Left ventricle myocardium inferior (tissue), 1 donor: ENCODE data around the gene SLC22A23. TPM values are rescaled to one million over a fixed set of nuclear protein-coding genes. Genes with fewer than 3 reads are reported as not detected.
A peak's percentile ranks its signal among the peaks of the same experiment; 100 is the strongest.

Experiments
- DNase-seq: peaks from one replicate; pipeline ENCODE4 v3.0.0-alpha.2; 2020
- H3K27ac ChIP-seq: fragments of 200-600 bp; replicated peaks from 2 replicates; pipeline ENCODE4 v1.8.0; 2021
- H3K27me3 ChIP-seq: fragments of 200-600 bp; 2 replicates; pipeline ENCODE4 v1.8.0; 2021; ENCODE audit warnings: low read depth
- H3K36me3 ChIP-seq: fragments of 200-600 bp; 2 replicates; pipeline ENCODE4 v1.8.0; 2021
- H3K4me1 ChIP-seq: fragments of 200-600 bp; 2 replicates; pipeline ENCODE4 v1.8.0; 2021
- H3K4me3 ChIP-seq: fragments of 200-600 bp; 2 replicates; pipeline ENCODE4 v1.8.0; 2021; ENCODE audit warnings: mild to moderate bottlenecking, moderate library complexity
- H3K9me3 ChIP-seq: fragments of 200-600 bp; replicated peaks from 2 replicates; pipeline ENCODE4 v1.8.0; 2021
- intact Hi-C: fragments of 100-400 bp; cut with micrococcal nuclease; formaldehyde crosslinking; loops from one replicate; pipeline ENCODE4 v1.11.0; 2022
- total RNA-seq: library from RNA; stranded (reverse); fragmentation: NEBNext Ultra II Directional; extraction: Animal tissue kit (Norgen Biotek cat#: 25700); gene quantifications from one replicate; pipeline ENCODE4 v1.2.1, GENCODE V29; 2021
- TF ChIP-seq, protein P1 (sequence below): fragments of 200-600 bp; IDR thresholded peaks from 2 replicates; pipeline ENCODE4 v1.8.0; 2021; ENCODE audit warnings: antibody characterized with exemption, mild to moderate bottlenecking, borderline replicate concordance
- donor health status: DM: no; HTN: yes; CAD: no; lungs with severe emphysema.

The SLC22A23 gene
- total RNA-seq, 1 donor from 2014 or later: 7.0 TPM

DNA sequence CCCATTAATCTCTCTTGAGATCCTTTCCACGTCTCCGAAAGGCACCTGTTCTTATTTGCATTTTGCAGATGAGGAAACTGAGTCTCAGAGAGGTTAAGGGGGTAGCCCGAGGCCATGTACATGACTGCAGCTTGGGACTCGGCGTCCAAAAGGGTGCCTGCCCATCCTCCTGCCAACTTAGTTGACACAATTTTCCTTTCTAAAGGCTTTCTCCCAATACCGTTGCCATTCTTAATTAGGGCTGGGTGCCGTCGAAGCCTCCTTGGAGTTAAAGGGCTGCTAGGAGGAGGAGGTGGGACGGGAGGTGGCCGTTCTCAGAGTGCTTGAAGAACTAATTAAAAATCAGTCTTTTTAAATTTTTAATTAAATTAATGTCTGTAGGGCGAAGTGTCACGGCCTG is 198.6 kb downstream of the SLC22A23 start:
- H3K27ac ChIP-seq: peak overlapping the region; percentile 85

DNA sequence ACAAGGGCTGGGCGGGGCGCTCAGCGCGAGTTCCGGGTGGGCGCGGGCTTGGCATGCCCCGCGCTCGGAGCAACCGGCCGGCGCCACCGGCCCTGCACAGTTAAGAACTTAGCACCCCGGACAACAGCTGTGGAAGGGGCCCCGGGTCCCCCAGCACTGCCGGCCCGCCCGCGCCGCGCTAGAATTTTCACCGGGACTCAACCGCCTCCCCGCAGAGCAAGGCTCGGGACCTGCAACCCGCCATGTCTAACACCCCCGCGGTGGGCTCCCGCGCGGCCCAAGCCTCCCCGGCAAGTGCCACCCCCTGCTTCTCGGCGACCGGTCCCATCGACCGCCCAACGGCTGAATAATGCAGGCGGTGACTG is 203.3 kb downstream of the SLC22A23 start:
- TF ChIP-seq, protein P1, sequence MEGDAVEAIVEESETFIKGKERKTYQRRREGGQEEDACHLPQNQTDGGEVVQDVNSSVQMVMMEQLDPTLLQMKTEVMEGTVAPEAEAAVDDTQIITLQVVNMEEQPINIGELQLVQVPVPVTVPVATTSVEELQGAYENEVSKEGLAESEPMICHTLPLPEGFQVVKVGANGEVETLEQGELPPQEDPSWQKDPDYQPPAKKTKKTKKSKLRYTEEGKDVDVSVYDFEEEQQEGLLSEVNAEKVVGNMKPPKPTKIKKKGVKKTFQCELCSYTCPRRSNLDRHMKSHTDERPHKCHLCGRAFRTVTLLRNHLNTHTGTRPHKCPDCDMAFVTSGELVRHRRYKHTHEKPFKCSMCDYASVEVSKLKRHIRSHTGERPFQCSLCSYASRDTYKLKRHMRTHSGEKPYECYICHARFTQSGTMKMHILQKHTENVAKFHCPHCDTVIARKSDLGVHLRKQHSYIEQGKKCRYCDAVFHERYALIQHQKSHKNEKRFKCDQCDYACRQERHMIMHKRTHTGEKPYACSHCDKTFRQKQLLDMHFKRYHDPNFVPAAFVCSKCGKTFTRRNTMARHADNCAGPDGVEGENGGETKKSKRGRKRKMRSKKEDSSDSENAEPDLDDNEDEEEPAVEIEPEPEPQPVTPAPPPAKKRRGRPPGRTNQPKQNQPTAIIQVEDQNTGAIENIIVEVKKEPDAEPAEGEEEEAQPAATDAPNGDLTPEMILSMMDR: no peak
- no peak for DNase-seq
- H3K27ac ChIP-seq: no peak overlapping the region
- peaks cover 29% of the 10 kb centered on the region for H3K4me1 ChIP-seq
- no peaks in the 10 kb centered on the region for H3K36me3 ChIP-seq
- intact Hi-C loops: no loop called here
- no peaks in the 10 kb centered on the region for H3K9me3 ChIP-seq
- peaks cover 14% of the 10 kb centered on the region for H3K27me3 ChIP-seq
- H3K4me3 ChIP-seq: no peak overlapping the region

More for the DNA sequence above, 198.6 kb downstream of the SLC22A23 start:
- Histone ChIP-seq H3K4me3 (peak overlapping the region; percentile 93), H3K4me1 (peaks cover 47% of the 10 kb centered on the region), H3K9me3 (no peaks in the 10 kb centered on the region), H3K27me3 (no peaks in the 10 kb centered on the region), H3K36me3 (peaks cover 2% of the 10 kb centered on the region)
- TF ChIP-seq, protein P1: no peak
- intact Hi-C loops: no loop called here
- DNase-seq: no peak

DNA sequence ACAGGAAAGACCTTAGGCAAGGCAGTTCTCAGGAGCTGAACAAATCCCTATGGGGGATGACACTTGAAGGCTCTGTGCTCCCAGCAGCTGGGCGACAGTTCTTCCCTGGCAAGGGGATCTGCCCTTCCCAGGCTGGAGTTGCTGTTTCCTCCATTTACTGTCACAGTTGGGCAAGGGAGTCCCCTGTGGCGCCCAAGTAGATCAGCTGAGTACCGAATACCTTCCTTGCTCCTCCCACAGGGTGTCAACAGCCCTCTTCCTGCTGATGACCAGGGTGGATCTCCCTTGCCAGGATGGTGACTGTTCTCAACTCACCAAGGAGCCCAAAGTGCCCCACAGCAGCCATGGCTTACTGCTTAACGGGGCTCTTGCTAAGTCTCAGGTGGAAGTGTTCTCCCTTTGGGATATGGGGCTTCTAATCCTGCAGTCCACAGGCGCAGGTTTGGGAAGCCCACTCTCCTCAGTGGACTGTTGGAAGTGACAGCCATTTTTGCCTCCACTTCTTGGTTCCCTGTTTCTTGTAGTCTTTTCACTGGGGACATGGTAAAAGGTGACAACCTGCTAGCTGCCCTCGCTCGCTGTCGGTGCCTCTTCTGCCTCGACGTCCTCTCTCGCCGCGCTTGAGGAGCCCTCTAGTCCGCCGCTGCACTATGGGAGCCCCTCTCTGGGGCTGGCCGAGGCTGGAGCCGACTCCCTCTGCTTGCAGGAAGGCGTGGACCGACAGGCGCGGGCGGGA is 203.8 kb downstream of the SLC22A23 start:
- peaks cover 20% of the 10 kb centered on the region for H3K27me3 ChIP-seq
- no peak for DNase-seq
- TF ChIP-seq, protein P1: no peak
- no peaks in the 10 kb centered on the region for H3K36me3 ChIP-seq
- H3K4me3 ChIP-seq: no peak overlapping the region
- H3K27ac ChIP-seq: peak overlapping the region; percentile 50
- H3K9me3 ChIP-seq: no peaks in the 10 kb centered on the region
- intact Hi-C loops: no loop called here
- peaks cover 25% of the 10 kb centered on the region for H3K4me1 ChIP-seq

DNA sequence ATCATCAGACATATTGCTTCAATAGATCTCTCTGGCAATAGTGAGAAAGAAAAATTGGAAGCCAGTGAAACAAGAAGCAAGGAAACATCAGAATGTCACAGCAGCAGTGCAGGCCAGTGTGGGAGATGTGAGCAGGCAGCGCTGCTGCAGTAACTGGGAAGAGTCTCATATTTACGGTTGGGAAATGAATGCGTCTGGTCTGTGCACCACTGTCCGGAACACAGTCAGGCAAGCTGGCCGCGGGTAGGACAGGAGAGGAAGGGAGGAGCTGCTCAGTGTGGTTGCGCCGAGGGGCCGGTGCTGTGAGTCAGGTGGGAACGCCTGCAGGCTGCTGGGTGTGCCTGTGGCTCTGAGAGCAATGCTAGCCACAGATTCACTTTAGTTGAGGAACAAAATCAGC is 204.5 kb downstream of the SLC22A23 start:
- intact Hi-C loops: no loop called here
- TF ChIP-seq, protein P1: no peak
- Histone ChIP-seq H3K4me1 (peaks cover 32% of the 10 kb centered on the region), H3K4me3 (no peak overlapping the region), H3K9me3 (no peaks in the 10 kb centered on the region), H3K27me3 (peaks cover 26% of the 10 kb centered on the region), H3K36me3 (no peaks in the 10 kb centered on the region), H3K27ac (peak overlapping the region; percentile 50)
- DNase-seq: no peak

DNA sequence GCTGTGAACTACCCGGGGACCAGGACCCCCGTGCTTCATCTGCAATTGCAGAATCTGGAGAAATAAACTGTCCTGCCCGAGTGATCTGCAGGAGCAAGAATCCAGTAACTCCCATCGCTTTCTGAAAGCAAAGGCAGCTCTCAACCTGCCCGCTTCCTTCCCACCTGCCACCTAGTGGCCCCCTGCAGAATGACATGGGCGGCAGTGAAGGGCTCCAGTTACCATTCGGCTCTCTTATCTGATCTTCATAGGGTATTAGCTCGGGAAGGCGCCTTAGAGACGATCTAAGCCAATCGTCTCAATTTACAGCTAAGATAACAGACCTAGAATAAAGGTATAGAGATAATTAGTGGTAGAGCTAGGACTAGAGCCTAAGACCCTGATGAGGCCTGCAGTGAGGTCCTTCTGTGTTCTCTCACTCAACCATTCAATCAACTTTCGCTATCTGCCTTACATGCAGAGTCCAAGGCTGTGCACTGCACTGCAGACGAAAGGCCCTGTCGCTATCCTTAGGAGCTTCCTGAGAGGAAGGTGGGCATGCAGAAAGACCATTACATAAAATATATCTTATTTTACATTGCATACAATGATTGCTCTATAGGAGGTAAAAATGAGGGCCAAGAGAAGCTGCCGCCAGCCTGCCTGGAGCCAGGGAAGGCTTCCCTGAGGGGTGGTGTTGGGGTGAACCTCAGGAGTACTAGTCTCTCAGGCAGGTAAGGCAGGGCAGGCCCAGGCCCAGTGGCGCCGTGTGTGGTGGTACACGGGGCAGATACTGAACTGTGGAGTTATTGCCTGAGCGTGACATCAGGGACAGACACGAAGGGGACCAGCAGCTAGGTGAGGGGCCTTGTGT is 205.2 kb downstream of the SLC22A23 start:
- peak; percentile 80 for DNase-seq
- TF ChIP-seq, protein P1: peak; percentile 99
- Histone ChIP-seq H3K9me3 (no peaks in the 10 kb centered on the region), H3K27ac (peak overlapping the region; percentile 50), H3K36me3 (no peaks in the 10 kb centered on the region), H3K4me3 (peak overlapping the region; percentile 31), H3K4me1 (peaks cover 35% of the 10 kb centered on the region), H3K27me3 (peaks cover 32% of the 10 kb centered on the region)
- intact Hi-C loops: no loop called here
